Fibroblast of skin of left biceps (primary cell): ENCODE measurements around the gene HNRNPM.

Experiments
- DNase-seq, 2 experiments: peaks; one replicate each; pipeline ENCODE4 v3.0.0-alpha.2; 2013; ENCODE audit warnings: low read depth in 2 of 2

Gene HNRNPM

DNA sequence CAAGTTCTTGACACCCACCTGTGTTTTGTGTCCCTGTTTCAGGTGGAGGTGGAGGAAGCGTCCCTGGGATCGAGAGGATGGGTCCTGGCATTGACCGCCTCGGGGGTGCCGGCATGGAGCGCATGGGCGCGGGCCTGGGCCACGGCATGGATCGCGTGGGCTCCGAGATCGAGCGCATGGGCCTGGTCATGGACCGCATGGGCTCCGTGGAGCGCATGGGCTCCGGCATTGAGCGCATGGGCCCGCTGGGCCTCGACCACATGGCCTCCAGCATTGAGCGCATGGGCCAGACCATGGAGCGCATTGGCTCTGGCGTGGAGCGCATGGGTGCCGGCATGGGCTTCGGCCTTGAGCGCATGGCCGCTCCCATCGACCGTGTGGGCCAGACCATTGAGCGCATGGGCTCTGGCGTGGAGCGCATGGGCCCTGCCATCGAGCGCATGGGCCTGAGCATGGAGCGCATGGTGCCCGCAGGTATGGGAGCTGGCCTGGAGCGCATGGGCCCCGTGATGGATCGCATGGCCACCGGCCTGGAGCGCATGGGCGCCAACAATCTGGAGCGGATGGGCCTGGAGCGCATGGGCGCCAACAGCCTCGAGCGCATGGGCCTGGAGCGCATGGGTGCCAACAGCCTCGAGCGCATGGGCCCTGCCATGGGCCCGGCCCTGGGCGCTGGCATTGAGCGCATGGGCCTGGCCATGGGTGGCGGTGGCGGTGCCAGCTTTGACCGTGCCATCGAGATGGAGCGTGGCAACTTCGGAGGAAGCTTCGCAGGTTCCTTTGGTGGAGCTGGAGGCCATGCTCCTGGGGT, 41.0 kb downstream of the HNRNPM start:
- DNase-seq = no peak

DNA sequence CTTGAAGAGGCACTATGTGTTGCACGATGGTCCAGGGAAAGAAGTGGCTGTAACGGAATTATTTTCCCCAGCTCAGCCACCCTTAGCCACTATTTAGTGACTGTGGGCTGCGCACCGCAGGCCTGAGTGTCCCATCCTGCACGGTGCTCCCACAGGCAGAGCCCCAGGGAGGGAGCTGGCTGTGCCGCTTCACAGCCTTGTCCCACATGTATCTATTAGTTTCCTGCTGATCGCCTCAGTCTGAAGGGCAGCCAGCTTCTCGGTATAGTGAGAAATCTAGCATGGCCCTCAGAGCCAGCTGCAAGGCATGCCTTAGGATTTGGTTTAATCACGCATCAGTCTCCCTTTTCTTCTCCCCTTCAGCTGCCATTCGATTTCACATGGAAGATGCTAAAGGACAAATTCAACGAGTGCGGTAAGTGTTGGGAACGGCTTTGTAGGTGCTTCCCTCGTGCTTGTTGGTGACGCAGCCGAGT, 41.9 kb downstream of the HNRNPM start:
- no peak for DNase-seq

DNA sequence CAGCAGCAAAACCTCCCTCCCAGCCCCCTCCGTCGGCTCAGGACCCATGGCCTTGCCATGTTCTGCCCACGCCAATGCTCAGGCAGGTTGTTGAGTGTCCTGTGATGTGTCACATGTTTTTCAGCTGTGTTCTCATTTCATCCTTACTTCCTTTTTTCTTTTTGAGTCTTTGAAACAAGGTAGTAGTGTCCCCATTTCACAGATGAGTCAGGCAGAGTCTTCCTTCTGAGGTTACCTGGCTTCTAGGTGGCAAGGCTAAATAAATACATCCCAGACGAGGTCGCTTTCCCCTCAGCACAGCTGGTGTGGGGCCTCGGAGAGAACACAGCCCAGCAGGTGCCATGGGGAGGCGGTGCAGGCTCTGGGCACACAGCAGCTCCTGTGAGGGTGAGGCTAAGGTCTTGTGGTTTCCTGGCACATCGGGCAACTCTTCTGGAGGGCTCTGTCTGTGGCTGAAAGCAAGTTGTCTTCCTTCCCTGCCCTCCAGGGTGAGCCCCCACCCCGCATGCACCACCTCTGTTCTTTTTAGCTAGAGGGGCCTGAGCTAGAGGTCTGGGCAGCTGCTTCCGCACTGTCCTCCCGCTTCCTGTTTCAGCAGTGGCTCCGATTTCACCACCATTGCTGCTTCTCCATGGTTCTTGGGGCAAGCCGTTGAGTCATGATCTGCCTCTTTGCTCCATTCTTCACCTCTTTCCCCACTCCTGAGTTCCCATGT, 42.5 kb downstream of the HNRNPM start:
- DNase-seq = no peak

DNA sequence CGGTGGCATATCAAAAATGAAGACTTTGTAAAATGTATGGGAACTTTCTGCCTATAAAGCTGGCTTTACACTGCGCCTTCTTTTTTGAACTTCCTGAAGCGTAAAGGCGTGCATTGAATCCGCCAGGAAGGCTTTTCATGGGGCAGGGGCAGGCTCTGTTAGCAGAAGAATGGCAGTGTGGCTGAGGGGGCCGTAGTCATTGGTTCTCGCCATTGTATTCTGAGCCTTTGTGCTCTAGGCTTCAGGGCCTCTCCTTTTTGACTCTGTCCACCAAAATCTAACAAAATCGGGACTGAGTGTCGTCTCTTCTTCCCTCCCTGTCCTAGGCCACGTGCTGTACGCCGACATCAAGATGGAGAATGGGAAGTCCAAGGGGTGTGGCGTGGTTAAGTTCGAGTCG, 43.6 kb downstream of the HNRNPM start:
- DNase-seq = no peak

DNA sequence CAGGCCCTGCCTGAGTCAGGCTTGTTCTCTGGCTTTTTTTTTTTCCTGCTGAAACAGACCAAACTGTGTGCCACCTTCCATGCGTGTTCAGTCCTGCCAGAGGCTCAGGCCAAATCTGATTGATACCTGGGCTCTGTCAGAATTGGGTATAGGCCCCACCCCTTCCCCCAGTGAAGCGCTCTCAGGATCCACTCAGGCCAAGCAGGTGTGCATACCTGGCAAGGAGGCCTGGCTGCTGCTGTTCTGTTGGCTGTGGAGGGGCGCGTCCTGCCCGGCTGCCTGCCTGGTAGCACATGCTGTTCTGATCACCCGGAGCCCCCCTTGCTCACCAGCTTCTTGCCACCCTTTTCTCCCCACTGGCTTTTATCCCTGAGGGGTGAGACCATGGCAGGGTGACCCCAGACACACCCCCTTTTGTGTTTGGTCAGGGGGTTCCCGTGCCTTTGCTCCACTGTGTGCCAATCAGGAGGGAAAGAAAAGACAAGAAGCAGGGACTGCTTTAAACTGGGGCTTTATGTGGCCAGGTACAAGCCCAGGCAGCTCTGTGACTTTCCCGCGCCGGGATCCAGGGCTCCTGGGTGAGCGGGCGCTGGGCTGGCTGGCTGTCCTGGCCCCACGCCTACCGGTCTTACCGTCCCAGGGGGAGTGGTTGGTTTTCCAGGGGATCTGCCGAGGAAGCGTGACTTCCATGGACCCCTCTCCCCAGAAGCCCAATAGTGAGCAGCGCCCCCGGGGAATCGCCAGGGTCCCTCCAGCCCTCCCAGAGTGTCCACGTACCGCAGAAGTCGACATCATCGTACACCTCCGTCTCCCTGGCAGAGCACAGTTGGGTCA, 45.0 kb downstream of the HNRNPM start:
- DNase-seq = no peak

DNA sequence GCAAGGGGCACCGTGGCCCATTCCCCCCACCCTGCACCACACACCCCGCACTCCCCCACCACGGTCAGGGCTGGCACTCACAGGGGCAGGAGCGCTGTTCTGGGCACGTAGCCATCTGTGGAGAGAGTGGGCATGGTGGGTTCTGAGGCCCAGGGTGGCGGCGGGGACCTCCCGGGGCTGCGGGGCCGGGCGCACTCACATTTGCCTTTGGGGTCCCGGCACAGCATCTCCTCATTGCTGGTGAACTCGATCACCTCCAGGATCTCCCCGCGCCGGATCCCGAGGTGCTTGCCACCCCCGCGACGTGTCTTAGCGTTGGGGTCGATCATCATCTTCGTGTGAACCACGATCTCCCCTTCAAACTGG, 45.6 kb downstream of the HNRNPM start:
- no peak for DNase-seq

- no peak for DNase-seq
Measured at GRCh38 chr19:8490873-8491272, 46.1 kb downstream of the HNRNPM start.

GRCh38 chr19:8491574-8491973, 46.8 kb downstream of the HNRNPM start:
- no peak for DNase-seq

- DNase-seq = no peak
Measured at GRCh38 chr19:8494158-8494557, 49.4 kb downstream of the HNRNPM start.

- no peak for DNase-seq
Measured at GRCh38 chr19:8498295-8498694, 53.5 kb downstream of the HNRNPM start.

- no peak for DNase-seq
Measured at GRCh38 chr19:8499048-8499833, 54.5 kb downstream of the HNRNPM start.

GRCh38 chr19:8500158-8500557, 55.4 kb downstream of the HNRNPM start:
- no peak for DNase-seq

GRCh38 chr19:8501516-8501915, 56.7 kb downstream of the HNRNPM start:
- DNase-seq = no peak

DNA sequence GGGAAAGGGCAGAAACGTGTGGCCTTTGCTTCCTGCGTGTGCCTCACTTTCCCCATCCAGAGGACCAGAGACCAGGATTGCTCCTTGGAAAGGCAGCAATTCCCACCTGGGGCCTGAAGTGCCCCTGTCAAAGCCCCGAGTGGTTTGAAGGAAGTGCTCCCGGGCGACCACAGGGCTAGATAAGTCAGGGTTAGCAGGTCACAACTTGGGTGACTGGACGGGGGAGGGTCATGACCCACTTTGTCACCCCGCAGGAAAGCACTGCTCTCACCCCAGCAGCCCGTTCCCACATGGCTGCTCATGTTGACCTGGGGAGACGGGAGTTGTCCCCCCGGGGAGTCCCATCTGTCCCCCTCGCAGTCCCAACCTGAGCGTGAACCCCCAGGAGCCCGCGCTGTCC, 57.2 kb downstream of the HNRNPM start:
- DNase-seq = no peak

DNA sequence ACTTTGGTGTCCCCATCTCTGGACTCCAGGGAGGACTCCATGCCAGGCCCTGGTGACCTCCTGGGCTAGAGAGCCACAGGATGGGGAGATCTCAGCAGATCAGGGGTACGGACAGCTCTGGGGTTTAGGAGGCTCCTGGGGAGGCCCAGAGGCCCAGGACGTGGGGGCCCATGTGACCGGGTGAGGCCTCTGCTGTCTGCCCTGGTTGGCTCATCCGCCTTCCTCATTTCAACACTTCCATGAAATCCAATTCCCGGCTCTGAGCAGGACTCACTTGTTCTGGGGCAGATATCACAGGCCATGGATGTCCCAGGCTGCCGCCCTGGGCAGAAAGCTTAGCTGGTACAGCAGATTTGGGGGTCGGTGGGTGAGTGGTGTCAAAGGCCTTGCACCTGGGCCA, 58.7 kb downstream of the HNRNPM start:
- no peak for DNase-seq

DNA sequence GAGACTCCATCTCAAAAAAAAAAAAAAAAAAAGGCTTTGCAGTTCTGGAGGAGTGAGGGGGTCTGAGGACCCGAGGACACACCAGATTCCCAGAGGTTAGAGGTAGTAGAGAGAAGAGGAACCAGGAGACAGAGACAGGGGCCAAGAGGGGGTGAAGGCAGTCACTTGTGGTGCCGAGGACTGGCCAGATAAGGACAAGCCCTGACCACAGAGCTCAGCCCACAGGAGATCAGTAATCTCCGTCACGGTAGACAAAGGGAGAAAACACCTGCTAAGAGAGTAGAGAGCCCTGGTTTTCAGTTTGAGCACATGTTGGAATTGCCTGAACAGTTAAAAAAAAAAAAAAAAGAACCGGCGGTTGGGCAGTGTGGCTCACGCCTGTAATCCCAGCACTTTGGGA, 59.4 kb downstream of the HNRNPM start:
- DNase-seq = no peak

GRCh38 chr19:8504919-8505318, 60.1 kb downstream of the HNRNPM start:
- no peak for DNase-seq

- DNase-seq = peak in 1 of 2 experiments; percentile 8
Measured at GRCh38 chr19:8505680-8506401, 61.1 kb downstream of the HNRNPM start.

DNA sequence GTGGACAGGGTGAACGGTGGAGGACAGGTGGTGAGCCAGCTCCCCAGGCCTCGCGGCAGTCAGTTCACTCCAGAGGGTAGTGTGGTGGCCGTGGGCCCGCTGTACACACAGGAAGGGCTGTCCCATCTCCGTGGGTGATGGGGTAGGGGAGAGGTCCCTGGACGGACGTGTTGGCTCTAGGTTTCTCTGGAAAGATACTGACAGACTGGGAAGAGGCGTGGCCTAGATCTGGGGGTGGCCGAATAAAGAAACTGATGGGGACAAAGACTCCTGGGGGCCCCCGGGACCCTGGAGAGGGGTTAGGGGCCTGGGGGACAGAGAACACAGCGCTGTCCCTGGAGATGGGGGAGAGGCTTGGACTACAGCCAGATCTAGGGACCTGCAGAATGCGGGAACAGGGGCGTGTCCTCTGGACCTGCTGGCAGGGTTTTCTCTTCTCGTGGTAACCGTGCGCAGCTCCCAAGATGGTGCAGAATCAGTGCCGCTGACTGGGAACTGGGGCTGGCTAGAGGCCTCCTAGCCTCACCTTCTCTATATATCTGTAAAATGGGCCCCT, 61.7 kb downstream of the HNRNPM start:
- DNase-seq = no peak

- no peak for DNase-seq
Measured at GRCh38 chr19:8510589-8511115, 65.9 kb downstream of the HNRNPM start.
